ENCODE measurements around the gene MCFD2. TPM values are rescaled to one million over a fixed set of nuclear protein-coding genes. Genes with fewer than 3 reads are reported as not detected.

Gene MCFD2
- total RNA-seq, 1 experiment from 2014 or later, result 108 TPM

GRCh38 chr2:46902465-46902864, 13.1 kb downstream of the MCFD2 start:
- H3K27me3 Mint-ChIP-seq (ENCODE audit: unreplicated experiment), result no peaks in the 10 kb centered on the region
- CTCF ChIA-PET, result no interaction called here
- intact Hi-C loops (cut with micrococcal nuclease; ENCODE audit: unreplicated experiment), result no loop called here
- peaks cover 34% of the 10 kb centered on the region for H3K36me3 Mint-ChIP-seq (ENCODE audit: insufficient read depth, unreplicated experiment)
- H3K4me1 Mint-ChIP-seq (ENCODE audit: low read depth, unreplicated experiment), result no peaks in the 10 kb centered on the region
- BruUV-seq (replicated peaks), result no TSS peak
- TF ChIP-seq CTCF (IDR thresholded peaks at IDR 0.05; ENCODE audit: unreplicated experiment), result no peak
- no peaks in the 10 kb centered on the region for H3K9me3 Mint-ChIP-seq (ENCODE audit: low read depth, unreplicated experiment)
- no peak overlapping the region for H3K27ac Mint-ChIP-seq (ENCODE audit: unreplicated experiment)
- no peak for DNase-seq
- no peak overlapping the region for H3K4me3 Mint-ChIP-seq (ENCODE audit: low read depth, unreplicated experiment)

GRCh38 chr2:46901611-46902010, 14.0 kb downstream of the MCFD2 start:
- no peak overlapping the region for H3K27ac Mint-ChIP-seq (ENCODE audit: unreplicated experiment)
- TF ChIP-seq CTCF (IDR thresholded peaks at IDR 0.05; ENCODE audit: unreplicated experiment), result no peak
- no peaks in the 10 kb centered on the region for H3K9me3 Mint-ChIP-seq (ENCODE audit: low read depth, unreplicated experiment)
- BruUV-seq (replicated peaks), result no TSS peak
- H3K4me1 Mint-ChIP-seq (ENCODE audit: low read depth, unreplicated experiment), result no peaks in the 10 kb centered on the region
- H3K36me3 Mint-ChIP-seq (ENCODE audit: insufficient read depth, unreplicated experiment), result peaks cover 25% of the 10 kb centered on the region
- intact Hi-C loops (cut with micrococcal nuclease; ENCODE audit: unreplicated experiment), result no loop called here
- no peak for DNase-seq
- CTCF ChIA-PET, result no interaction called here
- H3K27me3 Mint-ChIP-seq (ENCODE audit: unreplicated experiment), result no peaks in the 10 kb centered on the region
- no peak overlapping the region for H3K4me3 Mint-ChIP-seq (ENCODE audit: low read depth, unreplicated experiment)

- no TSS peak for BruUV-seq (replicated peaks)
- Mint-ChIP-seq H3K27ac (ENCODE audit: unreplicated experiment) (no peak overlapping the region), H3K4me1 (ENCODE audit: low read depth, unreplicated experiment) (no peaks in the 10 kb centered on the region), H3K36me3 (ENCODE audit: insufficient read depth, unreplicated experiment) (peaks cover 19% of the 10 kb centered on the region), H3K9me3 (ENCODE audit: low read depth, unreplicated experiment) (no peaks in the 10 kb centered on the region), H3K4me3 (ENCODE audit: low read depth, unreplicated experiment) (no peak overlapping the region), H3K27me3 (ENCODE audit: unreplicated experiment) (no peaks in the 10 kb centered on the region)
- CTCF ChIA-PET, result no interaction called here
- intact Hi-C loops (cut with micrococcal nuclease; ENCODE audit: unreplicated experiment), result no loop called here
- no peak for TF ChIP-seq CTCF (IDR thresholded peaks at IDR 0.05; ENCODE audit: unreplicated experiment)
- no peak for DNase-seq
Measured at GRCh38 chr2:46900381-46900780, 15.2 kb downstream of the MCFD2 start.

- no peak overlapping the region for H3K4me3 Mint-ChIP-seq (ENCODE audit: low read depth, unreplicated experiment)
- DNase-seq, result no peak
- CTCF ChIA-PET, result no interaction called here
- H3K27ac Mint-ChIP-seq (ENCODE audit: unreplicated experiment), result no peak overlapping the region
- no peaks in the 10 kb centered on the region for H3K27me3 Mint-ChIP-seq (ENCODE audit: unreplicated experiment)
- H3K9me3 Mint-ChIP-seq (ENCODE audit: low read depth, unreplicated experiment), result no peaks in the 10 kb centered on the region
- intact Hi-C loops (cut with micrococcal nuclease; ENCODE audit: unreplicated experiment), result no loop called here
- no TSS peak for BruUV-seq (replicated peaks)
- TF ChIP-seq CTCF (IDR thresholded peaks at IDR 0.05; ENCODE audit: unreplicated experiment), result no peak
- no peaks in the 10 kb centered on the region for H3K4me1 Mint-ChIP-seq (ENCODE audit: low read depth, unreplicated experiment)
- peaks cover 12% of the 10 kb centered on the region for H3K36me3 Mint-ChIP-seq (ENCODE audit: insufficient read depth, unreplicated experiment)
Measured at GRCh38 chr2:46899053-46899452, 16.6 kb downstream of the MCFD2 start.

GRCh38 chr2:46898024-46898423, 17.6 kb downstream of the MCFD2 start:
- no peaks in the 10 kb centered on the region for H3K9me3 Mint-ChIP-seq (ENCODE audit: low read depth, unreplicated experiment)
- intact Hi-C loops (cut with micrococcal nuclease; ENCODE audit: unreplicated experiment), result no loop called here
- H3K27me3 Mint-ChIP-seq (ENCODE audit: unreplicated experiment), result no peaks in the 10 kb centered on the region
- H3K4me3 Mint-ChIP-seq (ENCODE audit: low read depth, unreplicated experiment), result no peak overlapping the region
- CTCF ChIA-PET, result no interaction called here
- TF ChIP-seq CTCF (IDR thresholded peaks at IDR 0.05; ENCODE audit: unreplicated experiment), result no peak
- peaks cover 2% of the 10 kb centered on the region for H3K36me3 Mint-ChIP-seq (ENCODE audit: insufficient read depth, unreplicated experiment)
- BruUV-seq (replicated peaks), result no TSS peak
- no peak overlapping the region for H3K27ac Mint-ChIP-seq (ENCODE audit: unreplicated experiment)
- H3K4me1 Mint-ChIP-seq (ENCODE audit: low read depth, unreplicated experiment), result no peaks in the 10 kb centered on the region
- DNase-seq, result no peak

All from Calu3 (cell line).